ENCODE measurements around the gene PPP6C.
A peak's percentile ranks its signal among the peaks of the same experiment; 100 is the strongest.
"Not testable (repeated sequence)": the region's sequence is repeated elsewhere in the genome, so short reads cannot be mapped to it uniquely, and the experiment has no call there.

Gene PPP6C

GRCh38 chr9:125180876-125181275 is 8.7 kb downstream of the PPP6C start:
- DNase-seq = no peak

- DNase-seq = not testable (repeated sequence)
Measured at GRCh38 chr9:125179776-125180175, 9.8 kb downstream of the PPP6C start.

GRCh38 chr9:125177888-125178287 is 11.7 kb downstream of the PPP6C start:
- DNase-seq = no peak

GRCh38 chr9:125176636-125177035 is 13.0 kb downstream of the PPP6C start:
- DNase-seq = peak; percentile 21

- no peak for DNase-seq
Measured at GRCh38 chr9:125172031-125172755, 17.4 kb downstream of the PPP6C start.

GRCh38 chr9:125169895-125170294 is 19.7 kb downstream of the PPP6C start:
- DNase-seq = no peak

- no peak for DNase-seq
Measured at GRCh38 chr9:125166762-125167161, 22.8 kb downstream of the PPP6C start.

GRCh38 chr9:125162891-125163290 is 26.7 kb downstream of the PPP6C start:
- DNase-seq = not testable (repeated sequence)

GRCh38 chr9:125161284-125161918 is 28.2 kb downstream of the PPP6C start:
- no peak for DNase-seq

- no peak for DNase-seq
Measured at GRCh38 chr9:125160750-125161149, 28.9 kb downstream of the PPP6C start.

GRCh38 chr9:125156551-125156950 is 33.1 kb downstream of the PPP6C start:
- DNase-seq = no peak

GRCh38 chr9:125153712-125154367 is 35.8 kb downstream of the PPP6C start:
- DNase-seq = no peak

GRCh38 chr9:125151730-125152129 is 37.9 kb downstream of the PPP6C start:
- DNase-seq = no peak

- no peak for DNase-seq
Measured at GRCh38 chr9:125150349-125151245, 39.0 kb downstream of the PPP6C start.

GRCh38 chr9:125147401-125147951 is 42.1 kb downstream of the PPP6C start:
- DNase-seq = no peak

- DNase-seq = no peak
Measured at GRCh38 chr9:125146247-125146646, 43.4 kb downstream of the PPP6C start.

GRCh38 chr9:125145425-125145824 is 44.2 kb downstream of the PPP6C start:
- no peak for DNase-seq

GRCh38 chr9:125143377-125144090 is 46.1 kb downstream of the PPP6C start, which contains the start of gene SCAI:
TSS of gene SCAI (minus strand) at chr9:125143528. CDS start at chr9:125143437, 91 bp downstream.
- peak; percentile 99 for DNase-seq

- DNase-seq = peak; percentile 51
Measured at GRCh38 chr9:125142560-125143376, 46.8 kb downstream of the PPP6C start.

GRCh38 chr9:125141751-125142150 is 47.9 kb downstream of the PPP6C start:
- no peak for DNase-seq

- DNase-seq = no peak
Measured at GRCh38 chr9:125141251-125141650, 48.4 kb downstream of the PPP6C start.
